ENCODE results near the gene FOXP1.

FOXP1 gene

GRCh38 chr3:71389911-71390573 is 193.5 kb downstream of the FOXP1 start:
- ChIA-PET CTCF (no interaction called here), POLR2A (no interaction called here)
- TF ChIP-seq HDGF (IDR thresholded peaks at IDR 0.05; ENCODE audit: borderline replicate concordance) (0 out of 2 replicates have a peak, but pooled peaks have one; percentile 55), NFRKB (IDR thresholded peaks at IDR 0.05) (no peak)
- DNase-seq (ENCODE audit: extremely low spot score): no peak

- TF ChIP-seq LEF1 (IDR thresholded peaks at IDR 0.05; ENCODE audit: borderline replicate concordance) (no peak), HDGF (IDR thresholded peaks at IDR 0.05; ENCODE audit: borderline replicate concordance) (no peak), ZNF384 (IDR thresholded peaks at IDR 0.05) (no peak), FOXK2 (IDR thresholded peaks at IDR 0.05) (no peak), FOXM1 (IDR thresholded peaks at IDR 0.05; ENCODE audit: borderline replicate concordance) (no peak), SP1 (IDR thresholded peaks at IDR 0.05) (no peak), CTBP1 (IDR thresholded peaks at IDR 0.05; ENCODE audit: borderline replicate concordance) (no peak), PKNOX1 (IDR thresholded peaks at IDR 0.05) (no peak), TARDBP (IDR thresholded peaks at IDR 0.05) (no peak), BHLHE40 (IDR thresholded peaks at IDR 0.05; ENCODE audit: borderline replicate concordance) (no peak), L3MBTL2 (conservative IDR thresholded peaks at IDR 0.05) (no peak), SUZ12 (IDR thresholded peaks at IDR 0.05) (no peak), FOXA1 (IDR thresholded peaks at IDR 0.05) (no peak), ELF4 (IDR thresholded peaks at IDR 0.05) (no peak), NFRKB (IDR thresholded peaks at IDR 0.05) (no peak), ARNT (IDR thresholded peaks at IDR 0.05) (no peak)
- DNase-seq (ENCODE audit: extremely low spot score): no peak
- CTCF ChIA-PET: interaction anchor here (1.6 kb wide), 1 partner anchor 8 kb away, joined by 5 read pairs; no protein-coding TSS in a partner anchor
- POLR2A ChIA-PET: no interaction called here
Observed at GRCh38 chr3:71389191-71389590, 194.3 kb downstream of the FOXP1 start.

DNA sequence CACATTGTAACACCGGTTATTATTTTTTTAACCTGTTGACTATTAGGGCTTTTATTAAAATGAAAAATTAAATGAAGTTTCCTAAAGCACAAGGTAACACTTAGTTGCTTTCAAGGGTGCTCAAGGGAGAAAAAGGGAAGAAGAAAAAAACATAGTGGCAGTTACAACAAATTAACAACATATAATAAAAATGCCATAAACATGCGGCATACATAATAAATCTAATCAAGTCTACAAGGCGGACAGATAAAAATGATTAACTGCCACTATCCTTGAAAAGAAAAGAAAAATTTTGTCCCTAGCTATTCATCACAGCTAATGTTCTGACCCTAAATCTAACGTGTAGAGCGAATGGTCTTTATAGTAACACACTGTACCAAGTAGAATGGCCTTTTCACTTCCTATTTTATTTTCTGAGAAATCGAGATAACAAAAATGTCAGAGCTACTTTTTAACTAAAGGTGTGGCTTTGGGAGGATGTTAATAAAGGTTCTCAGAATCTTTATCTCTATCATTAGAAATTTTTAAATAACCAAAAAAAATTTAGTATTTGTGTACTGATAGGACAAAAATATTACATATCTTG is 194.9 kb downstream of the FOXP1 start:
- ChIA-PET POLR2A (no interaction called here), CTCF (interaction anchor here (1.6 kb wide), 1 partner anchor 9 kb away, joined by 5 read pairs; no protein-coding TSS in a partner anchor)
- peak; percentile 89; the same call in 1 of the 2 replicates for TF ChIP-seq CTBP1 (IDR thresholded peaks at IDR 0.05; ENCODE audit: borderline replicate concordance)
- TF ChIP-seq ARNT (IDR thresholded peaks at IDR 0.05): no peak
- peak; percentile 96 for TF ChIP-seq PKNOX1 (IDR thresholded peaks at IDR 0.05)
- no peak for TF ChIP-seq SP1 (IDR thresholded peaks at IDR 0.05)
- no peak for TF ChIP-seq FOXM1 (IDR thresholded peaks at IDR 0.05; ENCODE audit: borderline replicate concordance)
- TF ChIP-seq TARDBP (IDR thresholded peaks at IDR 0.05): no peak
- peak; percentile 81 for TF ChIP-seq ZNF384 (IDR thresholded peaks at IDR 0.05)
- no peak for TF ChIP-seq ELF4 (IDR thresholded peaks at IDR 0.05)
- no peak for DNase-seq (ENCODE audit: extremely low spot score)

DNA sequence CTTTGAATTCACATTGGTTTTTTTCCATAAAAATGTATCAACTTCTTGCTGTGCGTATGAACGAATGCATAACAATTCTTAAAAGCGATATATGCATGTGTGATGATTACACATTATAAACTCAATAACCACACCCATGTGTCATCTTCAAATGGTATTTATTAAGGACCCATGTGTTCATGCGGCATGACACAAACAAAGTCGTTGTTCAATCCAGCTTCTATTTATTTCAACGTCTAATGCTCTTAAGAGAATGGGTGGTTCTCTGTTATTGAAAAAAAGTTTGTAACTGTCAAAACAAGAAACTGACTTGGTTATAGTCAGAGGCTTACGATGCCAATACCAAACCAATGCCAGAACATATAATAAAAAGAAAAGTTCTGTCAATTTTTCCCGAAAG is 195.9 kb downstream of the FOXP1 start:
- ChIA-PET CTCF (interaction anchor here (1.6 kb wide), 1 partner anchor 10 kb away, joined by 5 read pairs; no protein-coding TSS in a partner anchor), POLR2A (no interaction called here)
- no peak for DNase-seq (ENCODE audit: extremely low spot score)
- no peak for TF ChIP-seq LEF1 (IDR thresholded peaks at IDR 0.05; ENCODE audit: borderline replicate concordance)
- TF ChIP-seq SP1 (IDR thresholded peaks at IDR 0.05): no peak
- TF ChIP-seq ARNT (IDR thresholded peaks at IDR 0.05): no peak
- no peak for TF ChIP-seq FOXA1 (IDR thresholded peaks at IDR 0.05)
- no peak for TF ChIP-seq NFRKB (IDR thresholded peaks at IDR 0.05)
- no peak for TF ChIP-seq ZNF384 (IDR thresholded peaks at IDR 0.05)
- TF ChIP-seq TARDBP (IDR thresholded peaks at IDR 0.05): no peak
- no peak for TF ChIP-seq L3MBTL2 (conservative IDR thresholded peaks at IDR 0.05)
- no peak for TF ChIP-seq HDGF (IDR thresholded peaks at IDR 0.05; ENCODE audit: borderline replicate concordance)
- TF ChIP-seq ELF4 (IDR thresholded peaks at IDR 0.05): no peak

- DNase-seq (ENCODE audit: extremely low spot score): no peak
- POLR2A ChIA-PET: no interaction called here
- no peak for TF ChIP-seq ARNT (IDR thresholded peaks at IDR 0.05)
- no peak for TF ChIP-seq NFRKB (IDR thresholded peaks at IDR 0.05)
- no peak for TF ChIP-seq LEF1 (IDR thresholded peaks at IDR 0.05; ENCODE audit: borderline replicate concordance)
- TF ChIP-seq FOXM1 (IDR thresholded peaks at IDR 0.05; ENCODE audit: borderline replicate concordance): no peak
- TF ChIP-seq SUZ12 (IDR thresholded peaks at IDR 0.05): no peak
- TF ChIP-seq BHLHE40 (IDR thresholded peaks at IDR 0.05; ENCODE audit: borderline replicate concordance): no peak
- no peak for TF ChIP-seq ELF4 (IDR thresholded peaks at IDR 0.05)
- TF ChIP-seq FOXK2 (IDR thresholded peaks at IDR 0.05): no peak
- TF ChIP-seq FOXA1 (IDR thresholded peaks at IDR 0.05): no peak
- no peak for TF ChIP-seq CTBP1 (IDR thresholded peaks at IDR 0.05; ENCODE audit: borderline replicate concordance)
- no peak for TF ChIP-seq TARDBP (IDR thresholded peaks at IDR 0.05)
- TF ChIP-seq SP1 (IDR thresholded peaks at IDR 0.05): no peak
- no peak for TF ChIP-seq ZNF384 (IDR thresholded peaks at IDR 0.05)
- TF ChIP-seq L3MBTL2 (conservative IDR thresholded peaks at IDR 0.05): no peak
- no peak for TF ChIP-seq PKNOX1 (IDR thresholded peaks at IDR 0.05)
- no peak for TF ChIP-seq HDGF (IDR thresholded peaks at IDR 0.05; ENCODE audit: borderline replicate concordance)
- CTCF ChIA-PET: no interaction called here
Observed at GRCh38 chr3:71384837-71385716, 198.5 kb downstream of the FOXP1 start.

Measured in HEK293T (cell line).